ENCODE data around the gene CLN6.

CLN6 gene

DNA sequence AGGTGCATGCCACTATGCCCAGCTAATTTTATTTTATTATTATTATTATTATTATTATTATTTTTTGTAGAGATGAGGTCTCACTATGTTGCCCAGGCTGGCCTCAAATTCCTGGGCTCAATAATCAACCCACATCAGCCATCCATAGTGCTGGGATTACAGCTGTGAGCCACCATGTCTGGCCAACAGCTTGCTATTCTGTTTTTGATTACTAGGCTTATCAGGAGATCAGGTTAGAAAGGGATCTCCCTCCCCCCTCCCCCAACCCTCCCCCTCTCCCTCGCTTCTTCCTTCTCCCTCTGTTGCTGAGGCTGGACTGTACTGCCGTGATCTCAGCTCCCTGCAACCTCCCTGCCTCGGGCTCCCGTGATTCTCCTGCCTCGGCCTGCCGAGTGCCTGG, 8.6 kb downstream of the CLN6 start:
- DNase-seq (ENCODE audit: low read depth): no peak
- H3K4me3 ChIP-seq (ENCODE audit: low read length): no peak overlapping the region
- no peak for TF ChIP-seq CTCF (IDR thresholded peaks at IDR 0.05; ENCODE audit: insufficient read depth, low read depth, low read length, missing control alignments)

GRCh38 chr15:68220489-68220888, 9.0 kb downstream of the CLN6 start:
- TF ChIP-seq CTCF (IDR thresholded peaks at IDR 0.05; ENCODE audit: insufficient read depth, low read depth, low read length, missing control alignments): no peak
- DNase-seq (ENCODE audit: low read depth): no peak
- H3K4me3 ChIP-seq (ENCODE audit: low read length): no peak overlapping the region

DNA sequence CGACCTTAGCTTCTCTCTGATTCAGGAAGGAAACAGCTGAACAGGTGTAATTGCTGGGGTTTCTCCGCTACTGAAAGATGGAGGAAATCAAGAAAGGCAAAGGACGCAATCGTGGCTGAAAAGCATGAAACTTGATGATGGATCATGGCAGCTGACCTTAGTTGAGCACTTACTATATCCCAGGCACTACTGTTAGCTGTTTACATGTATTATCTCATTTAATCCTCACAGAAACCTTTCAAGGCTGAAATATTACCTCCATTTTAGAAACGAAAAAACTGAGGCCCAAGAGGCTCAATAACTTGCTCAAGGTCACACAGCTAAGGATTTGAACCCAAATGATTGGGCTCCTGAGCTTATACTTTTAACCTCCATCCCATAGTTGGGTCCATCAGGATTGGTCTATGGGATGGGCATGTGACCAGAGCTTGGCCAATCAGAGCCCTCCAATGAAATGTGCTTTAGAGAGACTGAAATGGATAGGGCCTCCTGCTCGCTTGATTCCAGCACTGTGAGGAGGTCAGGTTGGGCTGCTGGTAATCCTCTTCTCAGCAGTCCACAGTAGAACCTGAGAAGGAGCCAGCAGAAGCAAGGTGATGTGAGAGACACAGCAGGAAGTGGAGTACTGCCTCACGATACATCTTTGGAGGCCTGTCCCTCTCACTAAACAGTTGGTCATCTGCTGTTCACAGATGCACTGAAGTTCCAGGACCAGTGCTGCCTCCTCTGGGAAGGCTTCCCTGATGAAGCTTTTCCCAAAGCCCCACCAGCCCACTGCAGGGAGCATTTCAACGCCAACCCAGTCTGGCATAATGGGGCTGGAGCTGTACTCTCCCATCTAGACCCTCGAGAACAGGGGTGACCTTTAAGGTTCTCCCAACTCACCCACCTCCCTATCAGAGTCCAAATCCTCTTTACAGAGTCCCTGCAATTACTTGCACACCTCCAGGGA, 10.4 kb downstream of the CLN6 start:
- no peak for TF ChIP-seq CTCF (IDR thresholded peaks at IDR 0.05; ENCODE audit: insufficient read depth, low read depth, low read length, missing control alignments)
- no peak for DNase-seq (ENCODE audit: low read depth)
- H3K4me3 ChIP-seq (ENCODE audit: low read length): no peak overlapping the region

DNA sequence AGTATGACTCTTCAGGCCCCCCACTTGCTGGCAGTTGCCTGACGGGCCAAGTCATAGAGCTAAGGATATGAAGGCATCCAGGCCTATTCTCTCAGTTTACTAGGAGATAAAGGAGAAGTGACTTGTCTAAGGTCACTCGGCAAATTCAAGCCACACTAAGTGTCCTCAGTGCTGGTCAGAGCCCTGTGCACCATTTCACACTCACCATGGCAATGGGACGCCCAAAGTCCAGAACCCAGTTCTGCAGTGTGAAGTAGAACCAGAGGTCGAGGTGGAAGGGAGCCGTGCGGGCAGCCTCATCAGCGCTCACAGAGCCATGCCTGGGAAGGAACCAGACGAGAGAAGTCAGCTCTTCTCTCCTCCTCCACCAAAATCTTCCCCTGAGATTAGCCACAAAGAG, 11.2 kb downstream of the CLN6 start:
- no peak for DNase-seq (ENCODE audit: low read depth)
- no peak for TF ChIP-seq CTCF (IDR thresholded peaks at IDR 0.05; ENCODE audit: insufficient read depth, low read depth, low read length, missing control alignments)
- H3K4me3 ChIP-seq (ENCODE audit: low read length): no peak overlapping the region

GRCh38 chr15:68217341-68217740, 12.2 kb downstream of the CLN6 start:
- no peak for DNase-seq (ENCODE audit: low read depth)
- H3K4me3 ChIP-seq (ENCODE audit: low read length): no peak overlapping the region
- TF ChIP-seq CTCF (IDR thresholded peaks at IDR 0.05; ENCODE audit: insufficient read depth, low read depth, low read length, missing control alignments): no peak

GRCh38 chr15:68214838-68215254, 14.7 kb downstream of the CLN6 start:
- DNase-seq (ENCODE audit: low read depth): no peak
- H3K4me3 ChIP-seq (ENCODE audit: low read length): no peak overlapping the region
- no peak for TF ChIP-seq CTCF (IDR thresholded peaks at IDR 0.05; ENCODE audit: insufficient read depth, low read depth, low read length, missing control alignments)

All from epithelial cell of esophagus (primary cell).